HG02973 (cell line): ENCODE data around the gene STK32A.

Source experiments
- ATAC-seq: cut with Tn5 transposase; IDR thresholded peaks from one replicate; pipeline ENCODE4 v1.9.1; 2021; ENCODE audit warnings: moderate library complexity; ENCODE audit not compliant: unreplicated experiment

The STK32A gene

GRCh38 chr5:147248561-147248960 is 13.7 kb downstream of the STK32A start:
- ATAC-seq = no peak

GRCh38 chr5:147259837-147260236 is 25.0 kb downstream of the STK32A start:
- no peak for ATAC-seq

GRCh38 chr5:147267082-147267832 is 32.4 kb downstream of the STK32A start:
- ATAC-seq = no peak

GRCh38 chr5:147276497-147276896 is 41.7 kb downstream of the STK32A start:
- no peak for ATAC-seq

GRCh38 chr5:147286296-147286695 is 51.5 kb downstream of the STK32A start:
- ATAC-seq = no peak

GRCh38 chr5:147287110-147287509 is 52.3 kb downstream of the STK32A start:
- no peak for ATAC-seq

- ATAC-seq = no peak
Measured at GRCh38 chr5:147290261-147290660, 55.4 kb downstream of the STK32A start.

- ATAC-seq = no peak
Measured at GRCh38 chr5:147303251-147303650, 68.4 kb downstream of the STK32A start.

- ATAC-seq = no peak
Measured at GRCh38 chr5:147303976-147304375, 69.2 kb downstream of the STK32A start.

- no peak for ATAC-seq
Measured at GRCh38 chr5:147305147-147305546, 70.3 kb downstream of the STK32A start.

GRCh38 chr5:147306351-147306750 is 71.5 kb downstream of the STK32A start:
- no peak for ATAC-seq

GRCh38 chr5:147307170-147307569 is 72.3 kb downstream of the STK32A start:
- ATAC-seq = no peak

GRCh38 chr5:147309621-147310020 is 74.8 kb downstream of the STK32A start:
- ATAC-seq = no peak

- no peak for ATAC-seq
Measured at GRCh38 chr5:147310059-147310704, 75.4 kb downstream of the STK32A start.

GRCh38 chr5:147317978-147318684 is 83.3 kb downstream of the STK32A start:
- ATAC-seq = no peak

- ATAC-seq = no peak
Measured at GRCh38 chr5:147321569-147321968, 86.7 kb downstream of the STK32A start.

GRCh38 chr5:147327421-147327820 is 92.6 kb downstream of the STK32A start:
- ATAC-seq = no peak

GRCh38 chr5:147327905-147328304 is 93.1 kb downstream of the STK32A start:
- no peak for ATAC-seq

- ATAC-seq = no peak
Measured at GRCh38 chr5:147332658-147333057, 97.8 kb downstream of the STK32A start.

- no peak for ATAC-seq
Measured at GRCh38 chr5:147336876-147337275, 102.0 kb downstream of the STK32A start.

- no peak for ATAC-seq
Measured at GRCh38 chr5:147339313-147339712, 104.5 kb downstream of the STK32A start.

GRCh38 chr5:147340941-147341340 is 106.1 kb downstream of the STK32A start:
- ATAC-seq = no peak
